GM13976 (cell line): Measurements from ENCODE around the gene TRHDE.
A peak's percentile ranks its signal among the peaks of the same experiment; 100 is the strongest.

Experiments
- DNase-seq: peaks from one replicate; pipeline ENCODE4 v3.0.0; 2012; ENCODE audit warnings: low spot score
- in situ Hi-C: fragments of 300-500 bp; cut with MboI; formaldehyde crosslinking; loops from one replicate; pipeline ENCODE4 v1.12.0; 2022; ENCODE audit warnings: low sequenced_read_pairs, mixed read lengths, inconsistent platforms; ENCODE audit not compliant: unreplicated experiment
- TF ChIP-seq, protein P1 (sequence below): IDR thresholded peaks from 2 replicates; pipeline ENCODE4 v1.5.1; 2012; ENCODE audit warnings: borderline replicate concordance, mild to moderate bottlenecking; ENCODE audit not compliant: insufficient read depth; ENCODE audit errors: extremely low read depth, missing control alignments, control extremely low read depth

The TRHDE gene

DNA sequence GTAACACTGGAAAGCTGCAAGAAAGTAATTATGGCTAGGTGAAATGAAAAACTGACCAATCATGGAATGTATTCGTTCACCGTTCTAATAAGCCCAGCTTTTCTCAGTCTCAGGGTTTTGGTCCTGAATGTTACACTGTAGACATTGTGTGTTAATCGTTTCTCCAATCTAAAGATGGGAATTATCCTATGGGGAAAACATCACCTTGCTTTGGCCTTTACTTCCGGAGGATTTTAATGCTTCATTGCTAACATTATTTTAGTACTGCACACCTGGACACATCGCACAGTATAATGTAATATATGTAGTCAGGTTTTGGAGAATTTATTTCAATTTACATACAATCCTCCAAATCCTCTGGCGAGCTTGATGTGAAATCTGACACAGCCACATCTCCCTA, 1.2 kb upstream of the TRHDE start:
- in situ Hi-C loops: no loop called here
- no peak for DNase-seq
- TF ChIP-seq, protein P1, sequence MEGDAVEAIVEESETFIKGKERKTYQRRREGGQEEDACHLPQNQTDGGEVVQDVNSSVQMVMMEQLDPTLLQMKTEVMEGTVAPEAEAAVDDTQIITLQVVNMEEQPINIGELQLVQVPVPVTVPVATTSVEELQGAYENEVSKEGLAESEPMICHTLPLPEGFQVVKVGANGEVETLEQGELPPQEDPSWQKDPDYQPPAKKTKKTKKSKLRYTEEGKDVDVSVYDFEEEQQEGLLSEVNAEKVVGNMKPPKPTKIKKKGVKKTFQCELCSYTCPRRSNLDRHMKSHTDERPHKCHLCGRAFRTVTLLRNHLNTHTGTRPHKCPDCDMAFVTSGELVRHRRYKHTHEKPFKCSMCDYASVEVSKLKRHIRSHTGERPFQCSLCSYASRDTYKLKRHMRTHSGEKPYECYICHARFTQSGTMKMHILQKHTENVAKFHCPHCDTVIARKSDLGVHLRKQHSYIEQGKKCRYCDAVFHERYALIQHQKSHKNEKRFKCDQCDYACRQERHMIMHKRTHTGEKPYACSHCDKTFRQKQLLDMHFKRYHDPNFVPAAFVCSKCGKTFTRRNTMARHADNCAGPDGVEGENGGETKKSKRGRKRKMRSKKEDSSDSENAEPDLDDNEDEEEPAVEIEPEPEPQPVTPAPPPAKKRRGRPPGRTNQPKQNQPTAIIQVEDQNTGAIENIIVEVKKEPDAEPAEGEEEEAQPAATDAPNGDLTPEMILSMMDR: no peak

DNA sequence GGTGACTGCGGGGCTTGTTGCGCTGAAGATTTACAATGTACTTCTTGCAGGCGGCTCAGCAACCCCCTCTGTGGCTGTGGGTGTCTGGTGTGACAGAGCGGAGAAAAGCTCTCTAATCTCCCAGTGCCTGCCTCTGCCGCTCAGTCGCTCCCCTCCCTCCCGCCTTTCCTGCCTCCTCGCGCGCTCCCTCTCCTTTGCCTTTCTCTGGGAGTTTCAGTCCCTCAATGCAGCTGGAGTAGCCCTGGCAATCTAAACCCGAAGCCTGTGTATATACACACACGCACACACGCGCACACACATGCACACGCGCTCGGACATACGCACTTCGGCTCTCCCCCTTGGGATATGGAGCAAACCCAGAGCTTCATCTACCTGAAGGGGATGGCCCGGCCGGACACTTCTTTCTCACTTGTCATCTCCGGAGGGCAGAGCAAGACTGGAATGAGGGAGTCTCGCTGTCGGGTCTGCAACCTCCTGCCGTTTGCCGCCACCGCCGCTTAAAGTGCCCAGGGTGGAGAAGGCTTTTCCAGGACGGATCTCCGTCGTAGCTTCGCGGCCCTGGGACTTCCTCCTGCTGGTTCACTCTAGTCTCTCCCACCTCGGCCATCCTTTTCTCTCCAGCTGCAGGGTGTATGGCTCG, 599 bp upstream of the TRHDE start:
- in situ Hi-C loops: no loop called here
- peak; percentile 25 for DNase-seq
- TF ChIP-seq, protein P1: no peak

DNA sequence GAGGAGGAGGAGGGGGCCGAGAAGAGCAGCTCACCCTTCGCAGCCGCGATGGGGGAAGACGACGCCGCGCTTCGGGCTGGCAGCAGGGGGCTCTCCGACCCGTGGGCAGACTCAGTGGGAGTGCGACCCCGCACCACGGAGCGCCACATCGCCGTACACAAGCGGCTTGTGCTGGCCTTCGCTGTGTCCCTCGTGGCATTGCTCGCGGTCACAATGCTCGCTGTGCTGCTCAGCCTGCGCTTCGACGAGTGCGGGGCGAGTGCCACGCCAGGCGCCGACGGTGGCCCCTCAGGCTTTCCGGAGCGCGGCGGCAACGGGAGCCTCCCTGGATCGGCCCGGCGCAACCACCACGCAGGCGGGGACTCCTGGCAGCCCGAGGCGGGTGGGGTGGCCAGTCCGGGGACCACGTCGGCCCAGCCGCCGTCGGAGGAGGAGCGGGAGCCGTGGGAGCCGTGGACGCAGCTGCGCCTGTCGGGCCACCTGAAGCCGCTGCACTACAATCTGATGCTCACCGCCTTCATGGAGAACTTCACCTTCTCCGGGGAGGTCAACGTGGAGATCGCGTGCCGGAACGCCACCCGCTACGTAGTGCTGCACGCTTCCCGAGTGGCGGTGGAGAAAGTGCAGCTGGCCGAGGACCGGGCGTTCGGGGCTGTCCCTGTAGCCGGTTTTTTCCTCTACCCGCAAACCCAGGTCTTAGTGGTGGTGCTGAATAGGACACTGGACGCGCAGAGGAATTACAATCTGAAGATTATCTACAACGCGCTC, 745 bp downstream of the TRHDE start:
- DNase-seq: peak; percentile 32
- in situ Hi-C loops: no loop called here
- TF ChIP-seq, protein P1: no peak

DNA sequence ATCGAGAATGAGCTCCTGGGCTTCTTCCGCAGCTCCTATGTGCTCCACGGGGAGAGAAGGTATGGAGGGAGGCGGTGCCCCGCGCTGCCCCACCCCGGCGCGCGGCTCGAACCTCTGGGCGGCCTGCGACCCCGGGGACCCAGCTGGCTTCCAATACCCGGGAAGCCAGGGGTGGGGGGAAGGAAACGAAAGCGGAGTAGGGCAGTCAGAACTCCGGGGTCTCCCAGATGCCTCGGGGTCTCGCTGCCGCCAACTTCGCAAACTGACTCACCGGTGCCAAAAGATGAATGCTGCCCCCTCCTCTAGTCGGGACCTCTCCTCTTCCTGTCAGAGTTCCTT, 1.3 kb downstream of the TRHDE start:
- no peak for DNase-seq
- TF ChIP-seq, protein P1: no peak
- in situ Hi-C loops: no loop called here

DNA sequence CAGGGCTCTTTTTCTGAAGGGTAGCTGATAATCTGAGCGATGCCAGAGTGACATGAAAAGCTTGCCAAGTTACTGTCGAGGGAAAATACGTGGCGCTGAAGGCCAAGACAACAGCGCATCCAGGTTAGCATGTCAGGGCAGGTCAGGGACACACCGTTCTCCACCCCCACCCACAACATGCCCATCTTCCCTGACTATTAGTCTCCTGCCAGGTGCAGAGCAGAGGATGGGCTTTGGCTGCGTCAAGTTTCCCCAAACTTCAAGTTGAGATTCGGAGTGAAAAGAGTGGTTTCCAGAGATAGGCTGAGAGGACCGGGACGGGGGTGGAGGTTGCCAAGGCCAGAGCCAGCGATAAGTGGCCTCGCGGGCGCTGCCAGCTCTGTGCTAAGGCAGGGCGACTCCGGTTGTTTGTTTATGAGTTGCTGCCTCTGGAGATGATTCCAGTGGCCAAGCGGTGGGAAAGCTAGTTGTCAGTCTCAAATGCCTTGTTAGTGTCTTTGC, 1.7 kb downstream of the TRHDE start:
- in situ Hi-C loops: no loop called here
- TF ChIP-seq, protein P1: no peak
- no peak for DNase-seq

DNA sequence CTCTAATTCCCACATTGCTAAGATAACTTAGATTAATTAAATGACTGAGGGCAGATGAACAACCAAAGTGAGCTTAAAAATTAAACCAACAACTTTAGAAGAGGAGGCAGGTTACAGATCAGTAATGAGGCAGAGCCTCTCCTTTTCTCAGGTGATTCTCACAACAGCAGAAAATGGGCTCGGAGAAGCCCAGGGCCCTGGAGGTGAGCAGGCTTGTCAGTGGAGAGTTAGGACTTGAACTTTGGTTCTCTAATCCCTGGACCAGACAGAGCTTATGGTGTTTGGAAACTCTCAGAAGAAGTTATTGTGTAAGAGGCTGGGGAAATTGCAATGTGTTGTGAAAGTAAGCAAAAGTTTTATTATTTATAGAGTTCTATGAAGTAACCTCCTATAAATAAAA, 2.8 kb downstream of the TRHDE start:
- TF ChIP-seq, protein P1: no peak
- no peak for DNase-seq
- in situ Hi-C loops: no loop called here
